HG03108 (cell line): Measurements from ENCODE around the gene CCL20.
"Not testable (repeated sequence)": the region's sequence is repeated elsewhere in the genome, so short reads cannot be mapped to it uniquely, and the experiment has no call there.

Source experiments
- ATAC-seq: cut with Tn5 transposase; IDR thresholded peaks from one replicate; pipeline ENCODE4 v1.9.1; 2021; ENCODE audit warnings: moderate library complexity; ENCODE audit not compliant: unreplicated experiment

CCL20 gene, protein sequence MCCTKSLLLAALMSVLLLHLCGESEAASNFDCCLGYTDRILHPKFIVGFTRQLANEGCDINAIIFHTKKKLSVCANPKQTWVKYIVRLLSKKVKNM

GRCh38 chr2:227813562-227814353 lies at the start of gene CCL20:
CCL20 (plus strand) TSS chr2:227813842; CDS start chr2:227813912, 70 bp downstream.
- ATAC-seq, result no peak

- no peak for ATAC-seq
These were observed 47.8 kb upstream of the CCL20 start for GRCh38 chr2:227765788-227766372.

DNA sequence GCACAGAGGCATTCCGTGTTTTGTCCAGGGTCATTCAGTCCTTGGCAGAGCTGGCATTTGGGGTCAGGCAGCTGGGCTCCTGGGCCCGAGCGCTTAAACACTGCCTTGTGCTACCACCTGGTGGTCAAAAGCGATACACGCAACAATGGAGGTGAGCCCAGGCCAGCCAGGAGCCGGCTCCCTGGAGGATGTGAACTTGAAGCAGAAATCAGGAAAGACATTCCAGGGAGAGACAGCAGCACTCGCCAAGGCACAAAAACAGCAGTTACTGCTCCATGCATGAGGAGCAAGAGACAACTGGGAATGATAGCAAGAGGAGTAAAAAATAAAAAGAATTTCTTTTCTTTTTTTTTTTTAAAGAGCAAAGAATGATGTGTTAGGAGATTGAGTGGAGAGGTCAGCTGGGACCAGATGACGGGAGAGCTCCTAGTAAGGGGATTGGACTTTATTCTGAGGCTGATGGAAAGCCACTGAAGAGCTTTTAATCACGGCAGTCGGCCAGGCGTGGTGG lies 47.2 kb upstream of the CCL20 start:
- ATAC-seq, result peak; percentile 97

GRCh38 chr2:227767830-227768229 lies 45.8 kb upstream of the CCL20 start:
- no peak for ATAC-seq

GRCh38 chr2:227772197-227772661 lies 41.4 kb upstream of the CCL20 start:
- no peak for ATAC-seq

- ATAC-seq, result no peak
These were observed 40.7 kb upstream of the CCL20 start for GRCh38 chr2:227772932-227773331.

- ATAC-seq, result no peak
These were observed 39.5 kb upstream of the CCL20 start for GRCh38 chr2:227774011-227774624.

GRCh38 chr2:227774895-227775842 lies 38.5 kb upstream of the CCL20 start:
- ATAC-seq, result no peak

GRCh38 chr2:227780981-227781615 lies 32.5 kb upstream of the CCL20 start:
- no peak for ATAC-seq

DNA sequence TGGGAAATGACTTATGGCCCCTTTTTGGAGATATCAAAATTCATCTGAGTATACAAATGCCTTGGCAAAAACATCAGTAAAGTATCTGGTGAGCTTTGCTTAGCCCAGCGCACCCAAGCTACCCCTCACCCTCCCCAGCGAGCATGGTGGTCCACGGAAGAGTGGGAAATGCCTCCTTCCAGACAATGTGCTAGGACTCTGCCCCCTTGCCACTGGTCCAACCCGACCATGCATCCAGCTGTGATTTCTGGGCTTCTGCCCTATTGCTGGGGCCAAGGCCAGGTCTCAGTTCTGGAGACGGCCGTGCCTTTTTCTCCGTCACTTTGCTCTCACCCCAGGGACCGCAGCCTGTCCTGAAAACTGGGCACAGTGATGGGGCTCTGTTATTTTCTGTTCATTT lies 31.8 kb upstream of the CCL20 start:
- no peak for ATAC-seq

- peak; percentile 29 for ATAC-seq
These were observed 30.8 kb upstream of the CCL20 start for GRCh38 chr2:227782804-227783203.

DNA sequence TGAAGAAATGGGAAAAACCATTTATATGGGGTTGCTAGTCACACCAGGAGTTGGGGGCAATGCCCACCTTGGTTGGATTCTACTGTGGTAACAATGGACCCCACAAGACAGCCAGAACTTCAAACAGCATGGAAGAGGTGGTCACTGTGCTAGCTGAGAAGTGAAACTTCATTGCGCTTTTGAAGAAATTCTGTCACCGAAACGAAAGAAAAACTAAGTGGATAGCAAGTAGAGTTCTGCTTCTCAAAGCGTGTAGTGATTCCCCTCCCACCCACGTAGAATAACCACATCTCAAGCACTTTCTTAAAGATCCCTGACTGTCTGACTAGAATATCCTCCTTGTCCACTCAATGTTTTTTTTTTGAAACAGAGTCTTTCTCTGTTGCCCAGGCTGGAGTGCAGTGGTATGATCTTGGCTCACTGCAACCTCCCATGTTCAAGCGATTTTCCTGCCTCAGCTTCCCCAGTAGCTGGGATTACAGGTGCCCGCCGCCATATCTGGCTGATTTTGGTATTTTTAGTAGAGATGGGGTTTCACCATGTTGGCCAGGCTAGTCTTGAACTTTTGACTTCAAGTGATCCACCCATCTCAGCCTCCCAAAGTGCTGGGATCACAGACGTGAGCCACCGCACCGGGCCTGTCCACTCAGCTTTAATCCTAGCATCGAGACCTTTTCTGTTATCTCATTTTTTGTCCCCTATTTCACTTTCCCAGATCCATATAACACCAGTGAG lies 30.1 kb upstream of the CCL20 start:
- ATAC-seq, result peak; percentile 96

DNA sequence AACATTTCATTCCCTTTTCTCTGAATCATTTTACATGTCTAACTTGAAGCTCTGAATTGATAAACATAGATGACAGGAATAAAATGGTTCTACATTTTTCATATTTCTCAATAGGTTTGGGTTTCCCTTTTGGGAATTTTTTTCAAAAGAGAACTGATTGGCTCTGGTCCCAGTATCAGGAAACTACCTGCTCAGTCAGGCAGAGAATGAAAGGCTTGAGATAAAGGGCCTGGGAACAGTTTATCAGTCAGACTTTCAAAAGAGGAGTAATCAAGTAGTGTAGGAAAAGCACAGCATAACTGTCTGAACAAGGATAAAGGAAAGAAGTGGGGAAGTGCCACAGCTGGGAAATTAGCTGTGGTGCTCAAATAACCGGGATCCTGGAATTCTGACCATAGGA lies 28.3 kb upstream of the CCL20 start:
- no peak for ATAC-seq

DNA sequence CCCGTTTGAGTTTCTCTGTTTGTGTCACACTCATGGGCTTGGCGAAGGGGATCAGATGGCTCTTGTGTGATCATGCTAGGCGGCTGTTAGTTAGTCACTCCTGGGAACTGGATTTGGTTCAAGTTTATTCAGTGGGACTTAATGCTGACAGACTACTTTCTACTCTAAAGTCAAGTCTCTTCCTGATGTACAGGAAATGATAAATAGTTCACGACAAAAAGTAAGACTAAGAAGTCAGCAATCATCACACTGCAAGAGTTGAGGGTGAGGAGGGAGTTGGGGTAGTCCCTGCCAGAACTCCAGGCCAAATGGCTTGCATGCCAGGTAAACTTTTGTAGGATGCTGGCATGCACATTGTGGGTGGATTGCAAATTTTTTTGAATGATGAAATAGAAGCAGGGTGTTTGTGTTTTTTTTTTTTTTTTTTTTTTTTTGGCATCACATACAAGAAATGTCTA lies 25.1 kb upstream of the CCL20 start:
- ATAC-seq, result no peak

DNA sequence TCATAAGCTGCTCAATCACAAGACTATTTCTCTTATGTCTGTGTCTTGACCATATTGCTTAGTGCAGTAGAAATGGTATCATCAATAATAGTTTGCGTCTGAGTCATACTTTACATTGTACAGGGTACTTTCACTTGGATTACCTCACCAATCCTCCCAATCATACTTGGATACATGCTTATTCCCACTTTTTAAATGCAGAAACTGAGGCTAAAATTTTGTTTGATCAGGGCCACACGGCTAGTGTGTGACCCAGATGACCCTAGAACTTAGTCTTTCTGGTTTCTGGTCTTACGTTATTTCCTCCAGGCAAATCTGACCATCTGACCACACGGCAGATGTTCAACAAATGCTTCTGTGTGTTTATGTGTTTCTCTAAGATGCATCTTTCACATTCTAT lies 23.8 kb upstream of the CCL20 start:
- ATAC-seq, result no peak

DNA sequence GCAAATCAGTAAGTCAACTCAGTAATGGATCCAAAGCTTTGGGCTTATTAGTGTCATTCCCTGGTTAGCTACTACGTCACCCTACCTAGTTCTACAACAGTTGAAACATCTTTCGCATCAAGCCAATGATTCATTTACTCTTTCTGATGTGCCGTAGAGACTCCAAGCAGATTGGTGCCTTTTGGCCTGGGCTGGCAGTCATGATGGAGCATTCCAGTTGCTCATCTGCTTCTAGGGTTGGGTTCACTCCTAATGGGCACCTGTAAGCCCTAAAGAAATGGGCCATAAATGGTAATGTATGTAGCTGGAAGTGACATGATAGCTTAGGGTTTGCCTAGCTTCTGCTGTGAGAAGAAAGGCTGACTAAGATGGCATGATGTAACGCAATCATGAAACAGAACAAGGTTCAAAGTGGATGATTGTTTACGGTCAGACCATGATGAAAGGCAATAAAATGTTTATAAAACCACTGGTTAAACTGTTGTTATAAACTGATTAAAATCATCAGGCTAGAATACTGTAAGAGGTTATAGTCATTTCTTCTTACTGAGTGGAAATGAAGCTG lies 20.4 kb upstream of the CCL20 start:
- no peak for ATAC-seq

DNA sequence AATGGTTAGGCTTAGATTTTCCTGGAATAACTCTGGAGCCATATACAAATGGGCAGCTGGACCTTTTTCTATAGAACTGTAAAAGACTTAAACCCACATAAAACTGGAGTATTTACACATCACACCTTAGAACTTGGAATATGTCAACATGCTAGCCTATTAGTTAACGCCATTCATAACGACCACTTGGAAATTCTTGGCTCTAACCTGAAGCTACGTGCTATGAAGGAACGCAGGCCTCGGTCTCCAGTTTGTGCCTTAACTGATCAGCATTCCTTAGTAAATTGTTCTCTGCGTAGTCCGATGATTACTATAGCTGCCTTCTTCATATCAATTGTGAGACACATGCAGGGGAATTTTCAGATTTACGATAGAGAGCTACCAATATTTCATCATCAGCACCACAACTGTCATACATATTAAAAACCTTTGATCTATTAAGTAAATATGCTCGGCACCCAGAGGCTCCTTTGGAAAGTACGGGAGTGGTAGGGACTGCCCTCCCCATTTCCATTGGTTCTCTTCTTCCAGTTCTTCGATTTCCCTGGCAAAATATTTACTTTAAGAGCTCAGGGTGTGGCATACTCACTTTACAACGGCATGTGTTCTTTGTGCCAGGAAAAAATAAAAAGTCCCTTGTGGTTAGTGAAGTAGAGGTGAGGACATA lies 17.5 kb upstream of the CCL20 start:
- no peak for ATAC-seq

DNA sequence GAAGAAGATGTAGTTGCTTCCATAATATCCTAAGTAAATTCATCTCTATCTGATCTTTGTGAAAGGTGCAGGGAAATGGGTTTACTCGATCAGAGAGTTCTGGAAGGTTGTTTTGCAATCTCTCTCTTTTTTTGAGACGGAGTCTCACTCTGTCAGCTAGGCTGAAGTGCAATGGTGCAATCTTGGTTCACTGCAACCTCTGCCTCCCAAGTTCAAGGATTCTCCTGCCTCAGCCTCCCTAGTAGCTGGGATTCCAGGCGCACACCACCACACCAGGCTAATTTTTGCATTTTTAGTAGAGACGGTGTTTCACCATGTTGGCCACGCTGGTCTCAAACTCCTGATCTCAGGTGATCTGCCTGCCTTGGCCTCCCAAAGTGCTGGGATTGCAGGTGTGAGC lies 16.9 kb upstream of the CCL20 start:
- not testable (repeated sequence) for ATAC-seq
